Choroid plexus epithelial cell (primary cell): ENCODE measurements around the gene UPK3BL2.
"Not testable (repeated sequence)": the region's sequence is repeated elsewhere in the genome, so short reads cannot be mapped to it uniquely, and the experiment has no call there.

ENCODE experiments used
- DNase-seq: peaks from one replicate; pipeline ENCODE4 v3.0.0-alpha.2; 2010; ENCODE audit warnings: low read depth
- H3K4me3 ChIP-seq: 2 replicates; pipeline ENCODE4 v1.5.1; 2011; ENCODE audit warnings: low read depth, mild to moderate bottlenecking, control low read depth, low read length, moderate library complexity

Gene UPK3BL2

GRCh38 chr7:102505298-102506185 lies 38.0 kb downstream of the UPK3BL2 start:
- H3K4me3 ChIP-seq, DNase-seq: not testable (repeated sequence)

- H3K4me3 ChIP-seq, DNase-seq: not testable (repeated sequence)
These were observed 40.4 kb downstream of the UPK3BL2 start for GRCh38 chr7:102503141-102503540.

- H3K4me3 ChIP-seq, DNase-seq: not testable (repeated sequence)
These were observed 45.2 kb downstream of the UPK3BL2 start for GRCh38 chr7:102498321-102498720.

GRCh38 chr7:102497308-102497707 lies 46.2 kb downstream of the UPK3BL2 start:
- not testable (repeated sequence) for DNase-seq

GRCh38 chr7:102496861-102497260 lies 46.6 kb downstream of the UPK3BL2 start:
- not testable (repeated sequence) for DNase-seq, H3K4me3 ChIP-seq

More at GRCh38 chr7:102497308-102497707, 46.2 kb downstream of the UPK3BL2 start:
- H3K4me3 ChIP-seq = not testable (repeated sequence)

- DNase-seq, H3K4me3 ChIP-seq: not testable (repeated sequence)
These were observed 48.9 kb downstream of the UPK3BL2 start for GRCh38 chr7:102494473-102495149.

- DNase-seq, H3K4me3 ChIP-seq: not testable (repeated sequence)
These were observed 49.5 kb downstream of the UPK3BL2 start for GRCh38 chr7:102494026-102494425.

- not testable (repeated sequence) for DNase-seq, H3K4me3 ChIP-seq
These were observed 50.1 kb downstream of the UPK3BL2 start for GRCh38 chr7:102493220-102493935.

GRCh38 chr7:102490529-102491075 lies 52.9 kb downstream of the UPK3BL2 start:
- DNase-seq, H3K4me3 ChIP-seq: not testable (repeated sequence)
